Bronchial epithelial cell (primary cell): ENCODE data around the gene PAPOLA. TPM values are rescaled to one million over a fixed set of nuclear protein-coding genes. Genes with fewer than 3 reads are reported as not detected.

ENCODE experiments used
- DNase-seq: peaks from one replicate; pipeline ENCODE4 v3.0.0-alpha.2; 2010; ENCODE audit warnings: low read depth
- FAIRE-seq: peaks from 2 replicates; lab custom pipeline; 2011; peaks lifted over from hg19 to GRCh38; lab: Jason Lieb, UNC
- H3K27me3 ChIP-seq: 2 replicates; pipeline ENCODE4 v1.5.1; 2011; ENCODE audit warnings: low read length; ENCODE audit not compliant: control insufficient read depth, insufficient read depth
- H3K36me3 ChIP-seq: 2 replicates; pipeline ENCODE4 v1.5.1; 2011; ENCODE audit warnings: low read length; ENCODE audit not compliant: control insufficient read depth, insufficient read depth
- H3K4me3 ChIP-seq: 2 replicates; pipeline ENCODE4 v1.5.1; 2011; ENCODE audit warnings: mild to moderate bottlenecking, low read depth, low read length, control low read depth
- total RNA-seq: library from RNA; depleted of rRNA; stranded (reverse); fragments of >200 nt; gene quantifications from 2 replicates; pipeline ENCODE4 v1.2.1, GENCODE V29; 2014
- TF ChIP-seq, protein P1 (sequence below): IDR thresholded peaks from 2 replicates; pipeline ENCODE4 v1.5.1; 2011; ENCODE audit warnings: mild to moderate bottlenecking, moderate library complexity, low read length, control low read depth, inconsistent platforms; ENCODE audit not compliant: insufficient read depth, severe bottlenecking

Gene PAPOLA
- total RNA-seq: 70.0 and 94.2 TPM in 2 replicates

- H3K4me3 ChIP-seq: peak within 1 kb of the TSS; percentile 86
- H3K27me3 ChIP-seq: no peaks in the 10 kb centered on the region
- H3K36me3 ChIP-seq: no peaks in the 10 kb centered on the region
- peak; percentile 93 for DNase-seq
- TF ChIP-seq, protein P1, sequence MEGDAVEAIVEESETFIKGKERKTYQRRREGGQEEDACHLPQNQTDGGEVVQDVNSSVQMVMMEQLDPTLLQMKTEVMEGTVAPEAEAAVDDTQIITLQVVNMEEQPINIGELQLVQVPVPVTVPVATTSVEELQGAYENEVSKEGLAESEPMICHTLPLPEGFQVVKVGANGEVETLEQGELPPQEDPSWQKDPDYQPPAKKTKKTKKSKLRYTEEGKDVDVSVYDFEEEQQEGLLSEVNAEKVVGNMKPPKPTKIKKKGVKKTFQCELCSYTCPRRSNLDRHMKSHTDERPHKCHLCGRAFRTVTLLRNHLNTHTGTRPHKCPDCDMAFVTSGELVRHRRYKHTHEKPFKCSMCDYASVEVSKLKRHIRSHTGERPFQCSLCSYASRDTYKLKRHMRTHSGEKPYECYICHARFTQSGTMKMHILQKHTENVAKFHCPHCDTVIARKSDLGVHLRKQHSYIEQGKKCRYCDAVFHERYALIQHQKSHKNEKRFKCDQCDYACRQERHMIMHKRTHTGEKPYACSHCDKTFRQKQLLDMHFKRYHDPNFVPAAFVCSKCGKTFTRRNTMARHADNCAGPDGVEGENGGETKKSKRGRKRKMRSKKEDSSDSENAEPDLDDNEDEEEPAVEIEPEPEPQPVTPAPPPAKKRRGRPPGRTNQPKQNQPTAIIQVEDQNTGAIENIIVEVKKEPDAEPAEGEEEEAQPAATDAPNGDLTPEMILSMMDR: peak; percentile 43
- no peak for FAIRE-seq
These were observed at the start of gene PAPOLA for GRCh38 chr14:96501740-96502620. TSS of gene PAPOLA (plus strand) at chr14:96502382. CDS start at chr14:96502593, 211 bp downstream.

DNA sequence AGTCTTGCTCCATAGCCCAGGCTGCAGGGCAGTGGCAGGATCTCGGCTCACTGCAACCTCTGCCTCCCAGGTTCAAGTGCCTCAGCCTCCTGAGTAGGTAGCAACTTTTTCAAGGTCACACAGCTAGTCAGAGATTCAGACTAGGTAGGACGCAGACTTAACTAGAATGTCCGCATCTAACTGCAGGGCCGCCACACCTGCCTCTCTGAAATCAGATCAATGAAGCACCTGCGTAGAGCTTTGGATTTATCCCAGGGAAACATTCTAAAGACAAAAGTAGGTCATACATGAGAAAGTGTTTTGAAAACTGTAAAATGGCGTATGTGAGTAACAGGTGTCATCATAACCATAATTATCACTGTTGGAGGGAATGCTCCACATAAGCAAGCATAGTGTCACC lies 49.5 kb upstream of the PAPOLA start:
- Histone ChIP-seq H3K36me3 (no peaks in the 10 kb centered on the region), H3K4me3 (no peak overlapping the region), H3K27me3 (no peaks in the 10 kb centered on the region)
- FAIRE-seq (no peak), DNase-seq (no peak)
- TF ChIP-seq, protein P1: no peak

DNA sequence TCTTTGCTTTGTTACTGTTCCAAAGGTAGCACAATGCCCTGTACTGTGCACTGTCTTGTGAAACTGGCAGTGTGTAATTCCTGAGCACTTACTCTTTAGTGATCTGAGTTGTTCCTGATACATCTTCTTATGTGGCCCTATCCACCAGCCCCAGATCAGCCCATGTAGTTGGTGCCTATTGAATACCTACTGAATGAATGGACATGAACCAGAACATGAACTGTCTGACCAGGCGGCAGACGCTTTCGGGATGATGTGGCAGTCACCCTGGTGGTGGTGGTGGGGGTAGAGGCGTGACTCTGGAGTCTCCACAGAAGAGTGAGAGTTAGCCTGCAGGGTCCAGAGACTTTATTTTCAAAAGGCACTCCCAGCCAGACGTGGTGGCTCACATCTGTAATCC lies 46.6 kb upstream of the PAPOLA start:
- no peaks in the 10 kb centered on the region for H3K27me3 ChIP-seq
- DNase-seq: no peak
- H3K4me3 ChIP-seq: no peak overlapping the region
- H3K36me3 ChIP-seq: no peaks in the 10 kb centered on the region
- no peak for FAIRE-seq
- TF ChIP-seq, protein P1: no peak

GRCh38 chr14:96459851-96460250 lies 42.3 kb upstream of the PAPOLA start:
- no peaks in the 10 kb centered on the region for H3K27me3 ChIP-seq
- DNase-seq: no peak
- FAIRE-seq: no peak
- no peaks in the 10 kb centered on the region for H3K36me3 ChIP-seq
- TF ChIP-seq, protein P1: no peak
- no peak overlapping the region for H3K4me3 ChIP-seq

GRCh38 chr14:96461950-96462798 lies 40.0 kb upstream of the PAPOLA start:
- TF ChIP-seq, protein P1: no peak
- Histone ChIP-seq H3K4me3 (no peak overlapping the region), H3K36me3 (no peaks in the 10 kb centered on the region), H3K27me3 (no peaks in the 10 kb centered on the region)
- no peak for FAIRE-seq
- DNase-seq: no peak
